GM18907 (cell line): Measurements from ENCODE around the gene KCNH5.

Experiments used
- ATAC-seq: cut with Tn5 transposase; IDR thresholded peaks from one replicate; pipeline ENCODE4 v1.9.1; 2021; ENCODE audit warnings: mild to moderate bottlenecking, moderate library complexity; ENCODE audit not compliant: unreplicated experiment

KCNH5 gene

DNA sequence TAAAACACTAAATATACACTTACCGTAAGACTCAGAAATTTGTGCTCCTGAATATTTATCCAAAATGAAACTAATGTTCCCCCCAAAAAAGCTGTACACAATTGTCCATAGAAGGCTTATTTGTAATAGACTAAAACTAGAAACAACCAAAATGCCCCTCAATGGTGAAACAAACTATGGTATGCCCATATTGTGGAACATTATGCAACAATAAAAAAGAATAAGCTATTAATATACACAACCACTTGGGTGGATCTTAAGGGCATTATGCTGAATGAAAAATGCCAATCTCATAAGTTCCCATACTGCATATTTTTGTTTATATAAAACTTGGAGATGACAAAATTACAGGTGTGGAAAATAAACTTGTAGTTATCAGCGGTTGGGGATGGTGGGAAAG is 357.4 kb downstream of the KCNH5 start:
- ATAC-seq = no peak

DNA sequence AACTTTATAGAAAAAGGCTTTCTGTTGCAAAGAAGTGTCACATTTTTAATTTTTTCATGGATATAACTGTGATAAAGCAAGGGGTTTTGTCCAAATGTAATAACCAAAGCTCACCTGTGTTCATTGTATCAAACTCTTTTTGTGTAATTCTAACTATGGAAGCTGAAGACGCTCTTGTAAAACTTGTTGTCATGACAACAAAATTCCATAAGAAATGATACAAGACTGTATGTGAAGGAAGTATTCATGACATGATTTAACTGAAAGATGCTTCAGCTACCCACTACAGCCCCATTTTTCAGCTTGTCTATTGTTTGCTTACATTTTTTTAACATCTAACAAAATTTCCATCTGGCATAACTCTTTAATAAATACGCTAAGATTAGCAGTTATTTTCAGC is 360.9 kb downstream of the KCNH5 start:
- ATAC-seq = no peak

DNA sequence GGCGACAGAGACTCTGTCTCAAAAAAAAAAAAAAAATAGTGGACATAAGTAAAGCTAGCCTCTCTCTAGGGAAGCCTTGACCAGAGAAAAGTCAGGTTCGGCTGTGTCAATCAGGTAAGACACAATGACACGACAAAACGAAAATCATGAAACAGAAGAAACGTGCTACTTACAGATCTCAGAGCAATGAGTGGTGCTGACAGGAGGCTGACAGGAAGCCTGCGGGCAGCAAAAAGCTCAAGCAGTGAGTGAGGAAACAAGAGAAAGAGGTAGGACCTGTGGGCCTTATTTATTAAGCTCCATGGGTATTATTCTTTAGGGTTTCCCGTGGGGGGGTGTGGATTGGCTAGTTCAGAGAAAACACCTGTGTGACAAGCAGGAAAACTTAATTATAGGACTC is 363.1 kb downstream of the KCNH5 start:
- ATAC-seq = no peak

DNA sequence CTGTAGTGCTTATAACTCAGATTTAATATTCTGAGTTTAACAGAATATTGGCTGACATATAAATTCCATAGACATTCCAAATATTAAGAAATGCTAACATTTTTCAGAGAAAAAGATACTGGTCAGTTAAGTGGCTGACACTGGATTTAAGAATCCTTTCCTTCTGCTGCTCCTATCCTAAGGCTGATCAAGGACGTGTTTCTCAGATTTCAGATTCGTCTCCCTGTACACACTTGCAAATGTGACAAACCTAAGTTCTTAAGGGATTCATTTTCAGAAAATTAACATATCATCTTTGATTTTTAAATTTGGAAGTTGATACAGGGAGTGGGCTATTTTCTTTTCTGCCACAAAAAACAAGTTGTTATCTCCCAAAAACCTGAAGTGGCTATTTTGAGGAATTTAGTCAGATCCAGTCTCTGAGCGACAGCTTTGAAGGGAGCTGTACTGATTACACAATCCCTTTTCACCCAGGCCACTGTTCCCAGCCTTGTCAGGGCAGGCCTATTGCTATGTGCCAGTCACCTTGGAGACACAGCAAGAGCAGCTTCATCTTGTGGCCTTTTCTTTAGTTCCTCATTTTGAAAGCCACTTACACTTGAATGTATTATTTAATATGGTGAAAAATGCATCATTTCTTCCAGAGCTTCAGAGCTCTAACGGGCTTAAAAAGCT is 370.6 kb downstream of the KCNH5 start:
- ATAC-seq = no peak

DNA sequence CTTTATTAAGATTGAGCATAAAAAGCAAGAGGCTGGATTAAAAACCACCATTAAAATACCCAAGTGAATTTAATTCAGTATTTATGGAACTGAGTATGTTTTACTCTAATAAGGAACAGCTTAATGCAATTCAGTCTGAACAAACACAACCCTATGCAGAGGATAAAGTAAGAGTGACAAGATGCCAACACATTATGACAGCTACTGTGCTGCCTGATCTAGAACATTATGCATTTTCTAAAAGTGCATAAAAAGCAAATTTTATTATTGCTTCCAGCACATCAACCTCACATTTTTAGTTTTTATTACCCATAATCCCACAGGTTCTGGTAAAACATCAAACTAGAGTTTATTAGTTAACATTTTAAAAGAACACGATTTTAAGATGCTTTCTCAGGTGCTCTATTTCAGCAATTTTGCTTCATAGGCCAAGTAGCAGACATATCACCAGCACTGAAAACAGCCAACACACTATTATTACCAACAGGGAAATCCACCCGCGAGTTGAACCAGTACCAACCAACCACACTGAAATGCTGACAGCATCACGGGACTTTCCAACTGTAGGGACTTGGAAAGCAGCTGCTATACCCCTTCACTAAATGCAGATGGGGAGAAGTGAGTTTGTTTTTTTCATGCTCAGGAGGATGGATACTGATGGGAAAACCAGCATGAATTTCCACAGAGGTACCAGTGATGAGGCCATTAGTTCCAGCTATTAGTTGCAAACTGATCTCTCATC is 372.1 kb downstream of the KCNH5 start:
- ATAC-seq = no peak

DNA sequence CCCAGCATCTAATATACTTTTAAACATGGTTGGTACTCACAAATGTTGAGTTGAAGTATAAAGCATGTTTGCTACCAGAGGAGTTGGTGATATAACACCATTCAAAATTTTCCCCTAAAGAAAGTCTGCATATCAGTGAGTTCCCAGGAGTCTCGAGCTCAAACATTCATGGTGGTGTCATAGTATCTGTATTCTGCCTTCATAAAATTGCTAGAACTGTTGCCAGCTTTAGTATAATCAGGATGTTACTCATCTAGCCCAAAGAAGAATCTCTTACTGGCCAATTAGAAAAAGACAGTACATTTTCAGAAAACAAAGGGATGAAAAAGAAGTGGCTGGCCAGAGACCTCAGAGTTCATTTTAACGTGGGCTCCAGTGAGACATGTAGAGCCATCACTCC is 374.7 kb downstream of the KCNH5 start:
- ATAC-seq = no peak

DNA sequence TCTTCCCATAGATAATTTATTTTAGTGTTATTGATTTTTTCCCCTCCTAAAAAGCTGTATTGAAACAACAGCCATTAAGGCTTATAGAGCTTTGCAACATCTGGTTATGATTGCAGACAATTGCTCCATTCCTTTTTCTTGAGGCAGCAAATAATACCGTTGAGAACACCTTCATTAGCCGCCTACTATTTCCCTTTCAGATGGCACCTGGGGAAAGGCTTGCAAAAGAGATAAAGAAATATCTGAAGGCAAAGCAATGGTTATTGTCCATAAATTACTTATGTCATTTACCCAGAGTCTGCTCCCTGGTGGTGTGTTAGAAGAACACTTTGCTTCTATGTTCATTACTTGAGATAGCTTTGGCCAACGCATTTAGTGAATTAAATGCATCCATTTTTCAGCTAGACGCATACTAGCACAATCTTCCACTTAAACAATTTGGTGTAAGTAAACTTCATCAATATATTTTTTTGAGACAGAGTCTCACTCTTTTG is 377.8 kb downstream of the KCNH5 start:
- no peak for ATAC-seq

DNA sequence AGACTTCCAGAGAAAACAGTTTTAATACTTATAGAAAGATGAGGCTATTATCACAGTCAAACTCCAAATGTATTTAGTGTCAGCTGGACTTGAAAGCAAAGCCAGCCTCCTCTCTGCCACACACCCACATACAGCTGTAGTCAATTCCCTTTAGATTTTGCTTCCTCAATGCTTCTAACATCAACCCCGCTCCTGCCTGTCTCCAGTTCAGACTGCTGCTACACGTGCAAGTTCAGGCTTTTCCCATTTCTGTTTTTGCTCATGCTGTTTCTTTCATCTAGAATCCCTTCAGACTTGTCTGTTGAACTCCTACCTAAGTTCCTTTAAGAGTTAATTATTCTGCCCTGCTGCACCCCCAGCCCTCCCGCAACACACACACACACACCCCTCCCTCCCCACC is 380.0 kb downstream of the KCNH5 start:
- no peak for ATAC-seq

DNA sequence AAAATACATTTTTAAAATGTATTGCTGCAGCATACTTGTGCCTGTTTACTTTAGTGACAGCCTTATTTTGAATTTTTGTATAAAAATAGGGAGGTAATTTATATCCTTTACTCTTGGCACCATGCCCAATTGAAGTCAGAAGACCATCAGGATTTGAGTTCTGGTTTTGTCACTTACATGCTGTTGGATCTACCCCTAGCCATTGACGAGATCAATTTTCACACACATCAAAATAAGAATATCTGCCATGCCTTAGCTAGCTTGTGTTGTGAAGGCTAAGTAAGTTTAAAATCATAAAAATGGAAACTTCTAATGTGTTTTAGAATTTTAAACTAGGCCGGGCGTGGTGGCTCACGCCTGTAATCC is 381.8 kb downstream of the KCNH5 start:
- no peak for ATAC-seq

DNA sequence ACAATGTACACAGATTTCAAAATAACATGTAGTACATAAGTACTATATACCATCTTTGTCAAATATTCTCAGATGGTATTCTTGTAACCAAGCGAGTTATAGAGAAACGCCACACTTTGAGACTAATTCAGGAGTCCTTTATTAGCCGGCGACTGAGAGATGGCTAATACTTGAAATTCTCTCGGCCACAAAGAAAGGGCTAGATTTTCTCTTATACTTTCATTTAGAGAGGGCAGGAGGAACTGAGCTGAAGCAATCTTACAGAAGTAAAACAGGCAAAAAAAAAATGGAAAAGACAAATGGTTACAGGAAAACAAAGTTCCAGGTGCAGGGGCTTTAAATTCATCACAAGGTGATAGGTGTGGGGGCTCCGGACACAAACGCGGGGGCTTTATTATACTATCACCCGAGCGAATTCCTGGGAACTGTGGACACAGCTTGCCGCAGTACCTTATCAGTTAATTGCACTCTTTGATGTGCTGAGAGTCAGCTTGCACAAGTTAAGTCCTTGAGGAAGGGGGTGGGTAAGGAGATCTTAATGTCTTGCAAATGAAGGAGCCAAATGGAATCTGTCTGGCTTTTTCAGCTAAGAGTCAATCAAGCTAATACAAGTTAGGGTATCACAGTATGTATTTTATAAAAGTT is 382.3 kb downstream of the KCNH5 start:
- ATAC-seq = no peak

DNA sequence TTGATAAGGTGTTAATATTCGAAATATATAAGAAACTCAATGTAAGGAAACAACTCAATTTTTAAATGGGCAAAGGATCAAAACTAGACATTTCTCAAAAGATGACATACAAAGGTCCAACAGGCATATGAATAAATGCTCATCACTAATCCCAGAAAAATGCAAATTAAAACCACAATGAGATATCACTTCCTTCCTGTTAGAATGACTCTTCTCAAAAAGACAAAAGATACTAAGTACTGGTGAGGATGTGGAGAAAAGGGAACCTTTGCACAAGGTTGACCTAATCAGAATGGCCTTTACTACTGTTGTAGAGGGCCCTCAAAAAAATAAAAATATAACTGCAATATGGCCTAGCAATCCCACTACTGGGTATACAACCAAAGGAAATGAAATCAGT is 383.4 kb downstream of the KCNH5 start:
- ATAC-seq = no peak

DNA sequence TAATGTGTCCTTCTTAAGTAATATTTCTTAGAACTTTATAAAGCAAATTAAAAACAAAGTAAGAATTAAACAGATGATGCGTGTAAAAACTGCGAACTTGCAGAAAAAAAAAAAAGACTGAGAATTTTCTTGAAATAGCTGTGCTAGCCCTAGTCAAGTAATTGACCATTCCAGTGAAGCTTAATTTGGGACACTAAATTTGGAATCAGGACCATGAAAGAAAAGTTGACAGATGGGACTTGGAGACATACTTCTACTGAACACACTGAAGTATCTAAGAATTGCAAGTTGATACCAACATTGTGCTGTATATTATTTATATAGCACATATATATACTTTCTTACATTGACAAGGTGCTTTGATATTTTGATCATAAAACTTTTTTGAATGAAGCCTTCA is 386.6 kb downstream of the KCNH5 start:
- ATAC-seq = no peak

DNA sequence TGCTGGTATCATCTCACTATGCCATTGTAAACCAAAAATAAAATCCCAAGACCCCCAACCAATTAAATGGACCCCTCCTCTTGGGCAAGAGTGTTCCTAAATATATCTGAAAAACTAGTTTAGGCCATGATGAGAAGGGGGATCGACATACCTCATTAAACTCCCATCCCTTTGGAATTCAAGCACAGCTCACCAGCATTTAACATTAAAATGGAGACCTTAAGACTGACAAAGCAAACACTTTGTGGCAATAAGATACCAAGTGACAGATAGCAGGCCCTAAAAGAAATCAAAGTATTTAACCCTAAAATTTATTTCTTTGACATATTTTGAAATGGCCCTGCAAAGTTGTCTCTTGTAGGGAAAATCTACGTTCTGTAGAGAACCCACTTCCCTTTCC is 387.9 kb downstream of the KCNH5 start:
- no peak for ATAC-seq

DNA sequence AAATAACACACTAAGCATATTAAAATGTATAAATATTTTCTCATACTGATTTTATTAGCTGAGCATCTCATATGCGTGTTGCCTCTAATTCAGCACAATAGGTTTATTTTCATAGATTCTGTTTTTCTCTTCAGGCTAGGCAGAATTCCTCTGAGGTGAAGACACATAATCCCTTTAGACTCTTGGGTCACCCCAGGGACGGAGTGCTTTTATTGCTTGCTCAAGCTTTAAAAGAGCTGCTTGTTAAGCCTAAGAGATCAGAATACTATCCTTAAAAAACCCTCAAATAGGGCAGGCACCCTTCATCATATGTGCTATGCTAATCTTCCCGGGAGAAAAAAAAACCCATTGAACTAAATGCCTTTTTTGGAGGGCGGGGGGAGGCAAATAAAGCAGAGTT is 390.1 kb downstream of the KCNH5 start:
- ATAC-seq = no peak

DNA sequence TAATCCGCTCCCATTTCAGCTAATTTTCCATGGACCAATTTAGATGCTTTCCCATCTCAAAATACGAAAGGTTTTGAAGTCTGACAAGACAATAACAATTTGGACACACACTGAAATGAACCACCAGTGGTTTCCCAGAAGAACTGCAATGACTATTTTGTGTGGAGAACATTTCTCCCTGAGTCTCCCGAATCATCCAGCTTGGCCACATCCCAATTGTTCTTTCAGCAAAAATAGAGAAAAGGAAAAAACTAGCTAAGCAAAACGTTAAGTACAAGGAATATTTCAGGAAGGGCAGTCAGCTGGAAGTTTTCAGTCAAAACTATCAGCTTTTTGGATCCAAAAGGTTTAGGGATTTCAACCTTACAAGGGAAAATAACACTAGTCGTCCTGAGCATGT is 390.6 kb downstream of the KCNH5 start:
- ATAC-seq = no peak
